ENCODE measurements around the gene SNX18. TPM values are rescaled to one million over a fixed set of nuclear protein-coding genes. Genes with fewer than 3 reads are reported as not detected.
"Not testable (repeated sequence)": the region's sequence is repeated elsewhere in the genome, so short reads cannot be mapped to it uniquely, and the experiment has no call there.

Gene SNX18
- polyA plus RNA-seq, 1 donor from 2014 or later = 7.9 TPM

GRCh38 chr5:54534191-54535004 lies 16.8 kb downstream of the SNX18 start:
- Histone ChIP-seq H3K27ac (ENCODE audit: low read length) (no peak overlapping the region), H3K4me2 (ENCODE audit: low read length) (no peak overlapping the region), H3K9me3 (ENCODE audit: low read length) (no peaks in the 10 kb centered on the region), H3K36me3 (ENCODE audit: insufficient read depth, low read length) (no peaks in the 10 kb centered on the region), H2AFZ (ENCODE audit: low read depth, low read length) (no peak overlapping the region), H3K27me3 (ENCODE audit: insufficient read depth, low read depth, low read length) (no peaks in the 10 kb centered on the region), H3K79me2 (replicated peaks; ENCODE audit: insufficient read depth, low read length) (peaks cover 67% of the 10 kb centered on the region), H3F3A (ENCODE audit: insufficient read depth, low read length, poor library complexity, severe bottlenecking) (no peaks in the 10 kb centered on the region), H3K9ac (ENCODE audit: low read length) (no peak overlapping the region), H3K9me2 (ENCODE audit: insufficient read depth, low read length) (no peaks in the 10 kb centered on the region), H3K4me3 (ENCODE audit: low read length) (no peak overlapping the region), H4K20me1 (ENCODE audit: insufficient read depth) (no peaks in the 10 kb centered on the region)
- TF ChIP-seq SMC3 (conservative IDR thresholded peaks at IDR 0.05; ENCODE audit: poor library complexity) (no peak), CTCF (IDR thresholded peaks at IDR 0.05; ENCODE audit: poor library complexity, severe bottlenecking) (no peak), EP300 (conservative IDR thresholded peaks at IDR 0.05; ENCODE audit: poor library complexity, severe bottlenecking) (no peak), MXI1 (conservative IDR thresholded peaks at IDR 0.05; ENCODE audit: poor library complexity, severe bottlenecking) (no peak)

- Histone ChIP-seq H3K27ac (ENCODE audit: low read length) (no peak overlapping the region), H3F3A (ENCODE audit: insufficient read depth, low read length, poor library complexity, severe bottlenecking) (no peaks in the 10 kb centered on the region), H3K4me3 (ENCODE audit: low read length) (no peak overlapping the region), H3K4me2 (ENCODE audit: low read length) (no peak overlapping the region), H3K9ac (ENCODE audit: low read length) (no peak overlapping the region), H3K27me3 (ENCODE audit: insufficient read depth, low read depth, low read length) (no peaks in the 10 kb centered on the region), H4K20me1 (ENCODE audit: insufficient read depth) (no peaks in the 10 kb centered on the region), H2AFZ (ENCODE audit: low read depth, low read length) (no peak overlapping the region), H3K79me2 (replicated peaks; ENCODE audit: insufficient read depth, low read length) (peaks cover 67% of the 10 kb centered on the region), H3K9me3 (ENCODE audit: low read length) (no peaks in the 10 kb centered on the region), H3K9me2 (ENCODE audit: insufficient read depth, low read length) (no peaks in the 10 kb centered on the region), H3K36me3 (ENCODE audit: insufficient read depth, low read length) (no peaks in the 10 kb centered on the region)
- TF ChIP-seq RAD21 (conservative IDR thresholded peaks at IDR 0.05) = no peak
- no peak for TF ChIP-seq EP300 (conservative IDR thresholded peaks at IDR 0.05; ENCODE audit: poor library complexity, severe bottlenecking)
- TF ChIP-seq, protein P1, sequence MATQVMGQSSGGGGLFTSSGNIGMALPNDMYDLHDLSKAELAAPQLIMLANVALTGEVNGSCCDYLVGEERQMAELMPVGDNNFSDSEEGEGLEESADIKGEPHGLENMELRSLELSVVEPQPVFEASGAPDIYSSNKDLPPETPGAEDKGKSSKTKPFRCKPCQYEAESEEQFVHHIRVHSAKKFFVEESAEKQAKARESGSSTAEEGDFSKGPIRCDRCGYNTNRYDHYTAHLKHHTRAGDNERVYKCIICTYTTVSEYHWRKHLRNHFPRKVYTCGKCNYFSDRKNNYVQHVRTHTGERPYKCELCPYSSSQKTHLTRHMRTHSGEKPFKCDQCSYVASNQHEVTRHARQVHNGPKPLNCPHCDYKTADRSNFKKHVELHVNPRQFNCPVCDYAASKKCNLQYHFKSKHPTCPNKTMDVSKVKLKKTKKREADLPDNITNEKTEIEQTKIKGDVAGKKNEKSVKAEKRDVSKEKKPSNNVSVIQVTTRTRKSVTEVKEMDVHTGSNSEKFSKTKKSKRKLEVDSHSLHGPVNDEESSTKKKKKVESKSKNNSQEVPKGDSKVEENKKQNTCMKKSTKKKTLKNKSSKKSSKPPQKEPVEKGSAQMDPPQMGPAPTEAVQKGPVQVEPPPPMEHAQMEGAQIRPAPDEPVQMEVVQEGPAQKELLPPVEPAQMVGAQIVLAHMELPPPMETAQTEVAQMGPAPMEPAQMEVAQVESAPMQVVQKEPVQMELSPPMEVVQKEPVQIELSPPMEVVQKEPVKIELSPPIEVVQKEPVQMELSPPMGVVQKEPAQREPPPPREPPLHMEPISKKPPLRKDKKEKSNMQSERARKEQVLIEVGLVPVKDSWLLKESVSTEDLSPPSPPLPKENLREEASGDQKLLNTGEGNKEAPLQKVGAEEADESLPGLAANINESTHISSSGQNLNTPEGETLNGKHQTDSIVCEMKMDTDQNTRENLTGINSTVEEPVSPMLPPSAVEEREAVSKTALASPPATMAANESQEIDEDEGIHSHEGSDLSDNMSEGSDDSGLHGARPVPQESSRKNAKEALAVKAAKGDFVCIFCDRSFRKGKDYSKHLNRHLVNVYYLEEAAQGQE (IDR thresholded peaks at IDR 0.05; ENCODE audit: borderline replicate concordance) = no peak
- TF ChIP-seq TAF1 (IDR thresholded peaks at IDR 0.05; ENCODE audit: low read depth) = no peak
- TF ChIP-seq SMC3 (conservative IDR thresholded peaks at IDR 0.05; ENCODE audit: poor library complexity) = no peak
- no peak for TF ChIP-seq CTCF (IDR thresholded peaks at IDR 0.05; ENCODE audit: poor library complexity, severe bottlenecking)
- TF ChIP-seq MXI1 (conservative IDR thresholded peaks at IDR 0.05; ENCODE audit: poor library complexity, severe bottlenecking) = no peak
- TF ChIP-seq POLR2AphosphoS5 (IDR thresholded peaks at IDR 0.05) = no peak
- no peak for TF ChIP-seq EZH2 (IDR thresholded peaks at IDR 0.05; ENCODE audit: borderline replicate concordance, insufficient read depth, low read length, poor library complexity, severe bottlenecking)
Measured at GRCh38 chr5:54535149-54535844, 17.7 kb downstream of the SNX18 start.

DNA sequence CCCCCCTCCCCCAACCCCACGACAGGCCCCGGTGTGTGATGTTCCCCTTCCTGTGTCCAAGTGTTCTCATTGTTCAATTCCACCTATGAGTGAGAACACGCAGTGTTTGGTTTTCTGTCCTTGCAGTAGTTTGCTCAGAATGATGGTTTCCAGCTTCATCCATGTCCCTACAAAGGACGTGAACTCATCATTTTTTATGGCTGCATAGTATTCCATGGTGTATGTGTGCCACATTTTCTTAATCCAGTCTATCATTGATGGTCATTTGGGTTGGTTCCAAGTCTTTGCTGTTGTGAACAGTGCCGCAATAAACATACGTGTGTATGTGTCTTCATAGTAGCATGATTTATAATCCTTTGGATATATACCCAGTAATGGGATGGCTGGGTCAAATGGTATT lies 18.8 kb downstream of the SNX18 start:
- not testable (repeated sequence) for H3K4me3 ChIP-seq (ENCODE audit: low read length); H3K36me3 ChIP-seq (ENCODE audit: insufficient read depth, low read length); H2AFZ ChIP-seq (ENCODE audit: low read depth, low read length); H3F3A ChIP-seq (ENCODE audit: insufficient read depth, low read length, poor library complexity, severe bottlenecking); H3K27me3 ChIP-seq (ENCODE audit: insufficient read depth, low read depth, low read length); H3K9me3 ChIP-seq (ENCODE audit: low read length); H3K9me2 ChIP-seq (ENCODE audit: insufficient read depth, low read length); H4K20me1 ChIP-seq (ENCODE audit: insufficient read depth); H3K9ac ChIP-seq (ENCODE audit: low read length); H3K4me2 ChIP-seq (ENCODE audit: low read length); H3K27ac ChIP-seq (ENCODE audit: low read length)
- H3K79me2 ChIP-seq (replicated peaks; ENCODE audit: insufficient read depth, low read length) = peaks cover 66% of the 10 kb centered on the region

- not testable (repeated sequence) for H3K27me3 ChIP-seq (ENCODE audit: insufficient read depth, low read depth, low read length); H2AFZ ChIP-seq (ENCODE audit: low read depth, low read length); H4K20me1 ChIP-seq (ENCODE audit: insufficient read depth); H3K4me2 ChIP-seq (ENCODE audit: low read length); H3K9me2 ChIP-seq (ENCODE audit: insufficient read depth, low read length); H3K9ac ChIP-seq (ENCODE audit: low read length); H3K27ac ChIP-seq (ENCODE audit: low read length); H3K36me3 ChIP-seq (ENCODE audit: insufficient read depth, low read length); H3K4me3 ChIP-seq (ENCODE audit: low read length); H3F3A ChIP-seq (ENCODE audit: insufficient read depth, low read length, poor library complexity, severe bottlenecking); H3K9me3 ChIP-seq (ENCODE audit: low read length)
- H3K79me2 ChIP-seq (replicated peaks; ENCODE audit: insufficient read depth, low read length) = peaks cover 65% of the 10 kb centered on the region
Measured at GRCh38 chr5:54536861-54537260, 19.3 kb downstream of the SNX18 start.
